ENCODE results near the gene ALG8.
A peak's percentile ranks its signal among the peaks of the same experiment; 100 is the strongest.
"Not testable (repeated sequence)": the region's sequence is repeated elsewhere in the genome, so short reads cannot be mapped to it uniquely, and the experiment has no call there.

The ALG8 gene

GRCh38 chr11:78139422-78140391 is at the start of gene ALG8:
Gene ALG8, minus strand, starts transcription at chr11:78139626. Its CDS starts 38 bp downstream, at chr11:78139588.
- peak; percentile 89 for TF ChIP-seq POLR2A (IDR thresholded peaks at IDR 0.05; ENCODE audit: low read depth, low read length)
- DNase-seq (ENCODE audit: insufficient read length, low spot score) (peak; percentile 99), FAIRE-seq (no peak)

- peak; percentile 90 for TF ChIP-seq POLR2A (IDR thresholded peaks at IDR 0.05; ENCODE audit: low read depth, low read length)
- DNase-seq (ENCODE audit: insufficient read length, low spot score) (peak; percentile 99), FAIRE-seq (peak; percentile 11)
These were observed 49.1 kb upstream of the ALG8 start, which contains the start of the genes KCTD21 and USP35 for GRCh38 chr11:78188286-78189173. Gene KCTD21, minus strand, starts transcription at chr11:78188626. Its CDS starts 14,072 bp downstream, at chr11:78174554. Gene USP35, plus strand, starts transcription at chr11:78188919. Its CDS starts 7,327 bp downstream, at chr11:78196246.

GRCh38 chr11:78187366-78188285 is 48.2 kb upstream of the ALG8 start:
- TF ChIP-seq POLR2A (IDR thresholded peaks at IDR 0.05; ENCODE audit: low read depth, low read length): no peak
- FAIRE-seq: no peak
- DNase-seq (ENCODE audit: insufficient read length, low spot score): peak; percentile 75

DNA sequence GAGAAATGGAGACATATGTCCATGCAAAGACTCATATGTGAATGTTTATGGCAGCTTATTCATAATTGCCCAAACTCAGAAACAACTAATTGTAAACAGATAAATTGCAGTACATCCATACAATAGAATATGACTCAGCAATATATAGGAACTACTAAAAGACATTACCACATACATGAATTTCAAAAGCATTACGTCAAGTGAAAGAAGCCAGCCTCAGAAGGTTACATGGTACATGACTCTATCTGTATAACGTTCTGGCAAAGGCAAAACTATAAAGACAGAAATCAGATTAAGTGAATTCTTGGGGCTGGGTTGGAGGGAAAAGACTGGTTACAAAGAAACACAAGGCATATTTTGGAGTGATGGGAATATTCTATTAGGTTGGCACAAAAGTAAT is 41.8 kb upstream of the ALG8 start:
- no peak for DNase-seq (ENCODE audit: insufficient read length, low spot score)
- FAIRE-seq: no peak
- no peak for TF ChIP-seq POLR2A (IDR thresholded peaks at IDR 0.05; ENCODE audit: low read depth, low read length)

GRCh38 chr11:78180751-78181150 is 41.3 kb upstream of the ALG8 start:
- TF ChIP-seq POLR2A (IDR thresholded peaks at IDR 0.05; ENCODE audit: low read depth, low read length): no peak
- no peak for FAIRE-seq
- DNase-seq (ENCODE audit: insufficient read length, low spot score): no peak

- no peak for FAIRE-seq
- no peak for TF ChIP-seq POLR2A (IDR thresholded peaks at IDR 0.05; ENCODE audit: low read depth, low read length)
- no peak for DNase-seq (ENCODE audit: insufficient read length, low spot score)
These were observed 40.1 kb upstream of the ALG8 start for GRCh38 chr11:78179459-78180071.

GRCh38 chr11:78177216-78177615 is 37.8 kb upstream of the ALG8 start:
- DNase-seq (ENCODE audit: insufficient read length, low spot score) (no peak), FAIRE-seq (no peak)
- TF ChIP-seq POLR2A (IDR thresholded peaks at IDR 0.05; ENCODE audit: low read depth, low read length): no peak

DNA sequence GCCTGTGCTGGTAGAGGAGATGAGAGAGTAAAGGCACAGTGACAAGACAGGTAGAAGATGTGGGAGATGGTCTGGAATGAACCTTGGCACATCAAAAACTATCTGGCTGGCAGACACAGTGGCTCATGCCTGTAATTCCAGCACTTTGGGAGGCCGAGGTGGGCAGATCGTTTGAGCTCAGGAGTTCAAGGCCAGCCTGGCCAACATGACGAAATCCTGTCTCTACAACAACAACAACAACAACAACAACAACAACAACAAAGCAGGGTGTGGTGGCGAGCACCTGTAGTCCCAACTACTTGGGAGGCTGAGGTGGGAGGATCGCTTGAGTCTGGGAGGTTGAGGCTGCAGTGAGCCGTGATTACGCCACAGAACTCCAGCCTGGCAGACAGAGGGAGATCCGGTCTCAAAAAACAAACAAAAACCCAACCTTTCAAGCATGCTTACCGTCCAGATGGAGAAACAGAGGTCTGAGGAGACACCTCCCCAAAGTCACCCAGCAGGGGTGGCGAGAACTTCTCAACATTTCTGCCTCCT is 37.2 kb upstream of the ALG8 start:
- no peak for TF ChIP-seq POLR2A (IDR thresholded peaks at IDR 0.05; ENCODE audit: low read depth, low read length)
- no peak for DNase-seq (ENCODE audit: insufficient read length, low spot score)
- no peak for FAIRE-seq

DNA sequence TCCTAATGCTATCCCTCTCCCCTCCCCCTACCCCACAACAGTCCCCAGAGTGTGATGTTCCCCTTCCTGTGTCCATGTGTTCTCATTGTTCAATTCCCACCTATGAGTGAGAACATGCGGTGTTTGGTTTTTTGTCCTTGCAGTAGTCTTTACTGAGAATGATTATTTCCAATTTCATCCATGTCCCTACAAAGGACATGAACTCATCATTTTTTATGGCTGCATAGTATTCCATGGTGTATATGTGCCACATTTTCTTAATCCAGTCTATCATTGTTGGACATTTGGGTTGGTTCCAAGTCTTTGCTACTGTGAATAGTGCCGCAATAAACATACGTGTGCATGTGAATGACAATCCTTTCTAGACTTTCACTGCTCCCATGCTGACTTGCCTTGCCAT is 36.4 kb upstream of the ALG8 start:
- FAIRE-seq; DNase-seq (ENCODE audit: insufficient read length, low spot score): not testable (repeated sequence)

DNA sequence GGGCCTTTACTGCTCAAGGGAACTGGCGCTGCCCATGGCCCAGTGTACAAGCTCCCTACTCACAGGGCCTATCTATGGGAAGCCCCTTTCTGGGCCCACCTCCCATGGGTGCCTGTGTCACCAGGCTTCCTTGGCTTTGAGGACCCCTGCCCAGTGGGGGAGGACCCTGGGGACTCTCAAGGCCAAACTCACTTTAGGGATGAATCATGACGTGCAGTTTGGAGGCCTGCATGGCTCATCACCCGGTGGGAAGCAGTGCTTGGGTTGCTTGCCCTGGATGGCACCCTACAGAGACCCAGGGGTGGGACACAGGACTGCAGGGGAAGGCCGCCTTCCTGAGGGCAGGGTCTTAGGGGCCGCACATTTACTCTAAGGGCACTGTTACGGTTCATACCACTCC is 32.5 kb upstream of the ALG8 start:
- no peak for TF ChIP-seq POLR2A (IDR thresholded peaks at IDR 0.05; ENCODE audit: low read depth, low read length)
- FAIRE-seq (no peak), DNase-seq (ENCODE audit: insufficient read length, low spot score) (no peak)

DNA sequence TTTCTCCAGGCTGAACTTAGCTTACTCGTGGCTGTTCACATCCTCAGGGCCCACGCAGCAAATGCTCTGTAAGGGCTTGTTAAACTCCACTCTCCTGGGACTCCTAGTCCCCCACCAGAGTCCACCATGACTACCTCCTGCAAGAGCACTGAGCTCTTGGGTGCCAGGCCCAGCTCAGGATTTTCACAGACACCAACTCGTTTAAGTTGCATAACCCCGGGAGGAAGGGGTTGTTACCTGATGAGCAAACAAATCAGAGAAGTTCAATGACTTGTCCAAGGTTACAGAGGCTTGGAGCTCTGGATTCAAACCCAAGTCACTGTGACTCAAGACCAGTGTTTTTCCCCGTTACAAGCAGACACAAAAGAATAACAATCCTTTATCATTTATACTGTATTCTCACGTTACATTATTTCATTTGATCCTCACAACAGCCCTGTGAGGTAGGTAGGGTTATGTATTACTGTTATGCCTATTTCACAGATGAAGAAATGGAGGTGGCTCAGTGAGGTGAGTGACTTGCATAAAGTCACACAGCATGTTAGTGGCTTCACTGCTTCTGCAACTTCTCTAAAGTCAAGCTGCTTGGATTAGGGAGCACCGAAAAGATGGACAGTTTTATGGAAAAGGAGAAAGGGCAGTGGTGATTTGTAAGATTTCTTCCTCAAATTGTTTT is 31.6 kb upstream of the ALG8 start:
- TF ChIP-seq POLR2A (IDR thresholded peaks at IDR 0.05; ENCODE audit: low read depth, low read length): no peak
- FAIRE-seq (no peak), DNase-seq (ENCODE audit: insufficient read length, low spot score) (no peak)

- DNase-seq (ENCODE audit: insufficient read length, low spot score): no peak
- TF ChIP-seq POLR2A (IDR thresholded peaks at IDR 0.05; ENCODE audit: low read depth, low read length): no peak
- no peak for FAIRE-seq
These were observed 31.0 kb upstream of the ALG8 start for GRCh38 chr11:78170413-78170812.
